AG09309 (cell line): ENCODE results near the gene MYL10.

ENCODE experiments used
- DNase-seq: peaks from one replicate; pipeline ENCODE4 v3.0.0-alpha.2; 2010; ENCODE audit warnings: low read depth
- H3K4me3 ChIP-seq: 2 replicates; pipeline ENCODE4 v1.5.1; 2011; ENCODE audit warnings: mild to moderate bottlenecking, low read depth, low read length, moderate library complexity; ENCODE audit not compliant: control insufficient read depth
- TF ChIP-seq, protein P1 (sequence below): IDR thresholded peaks from 2 replicates; pipeline ENCODE4 v1.5.1; 2011; ENCODE audit warnings: mild to moderate bottlenecking, low read depth, low read length, inconsistent platforms; ENCODE audit not compliant: insufficient read depth, control insufficient read depth; ENCODE audit errors: missing control alignments

The MYL10 gene

DNA sequence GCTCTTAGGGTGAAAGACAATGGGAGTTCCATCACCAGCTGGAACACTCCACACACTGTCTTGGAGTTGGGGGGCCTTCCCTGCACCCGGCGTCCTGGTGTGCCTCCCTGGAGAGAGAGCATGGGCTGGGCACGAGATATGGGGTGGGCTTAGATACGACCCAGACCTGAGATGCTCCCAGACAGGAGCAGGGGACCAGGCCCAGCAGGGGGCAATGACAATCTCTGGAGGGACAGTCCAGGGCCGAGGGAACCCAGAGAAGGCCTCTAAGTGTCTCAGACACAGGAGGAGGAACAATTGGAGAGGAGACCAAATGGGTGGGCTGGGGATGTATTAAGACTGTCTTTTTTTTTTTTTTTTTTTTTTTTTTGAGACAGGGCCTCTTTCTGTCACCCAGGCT lies 40.0 kb downstream of the MYL10 start:
- no peak for DNase-seq
- H3K4me3 ChIP-seq = no peak overlapping the region
- TF ChIP-seq, protein P1, sequence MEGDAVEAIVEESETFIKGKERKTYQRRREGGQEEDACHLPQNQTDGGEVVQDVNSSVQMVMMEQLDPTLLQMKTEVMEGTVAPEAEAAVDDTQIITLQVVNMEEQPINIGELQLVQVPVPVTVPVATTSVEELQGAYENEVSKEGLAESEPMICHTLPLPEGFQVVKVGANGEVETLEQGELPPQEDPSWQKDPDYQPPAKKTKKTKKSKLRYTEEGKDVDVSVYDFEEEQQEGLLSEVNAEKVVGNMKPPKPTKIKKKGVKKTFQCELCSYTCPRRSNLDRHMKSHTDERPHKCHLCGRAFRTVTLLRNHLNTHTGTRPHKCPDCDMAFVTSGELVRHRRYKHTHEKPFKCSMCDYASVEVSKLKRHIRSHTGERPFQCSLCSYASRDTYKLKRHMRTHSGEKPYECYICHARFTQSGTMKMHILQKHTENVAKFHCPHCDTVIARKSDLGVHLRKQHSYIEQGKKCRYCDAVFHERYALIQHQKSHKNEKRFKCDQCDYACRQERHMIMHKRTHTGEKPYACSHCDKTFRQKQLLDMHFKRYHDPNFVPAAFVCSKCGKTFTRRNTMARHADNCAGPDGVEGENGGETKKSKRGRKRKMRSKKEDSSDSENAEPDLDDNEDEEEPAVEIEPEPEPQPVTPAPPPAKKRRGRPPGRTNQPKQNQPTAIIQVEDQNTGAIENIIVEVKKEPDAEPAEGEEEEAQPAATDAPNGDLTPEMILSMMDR = no peak

DNA sequence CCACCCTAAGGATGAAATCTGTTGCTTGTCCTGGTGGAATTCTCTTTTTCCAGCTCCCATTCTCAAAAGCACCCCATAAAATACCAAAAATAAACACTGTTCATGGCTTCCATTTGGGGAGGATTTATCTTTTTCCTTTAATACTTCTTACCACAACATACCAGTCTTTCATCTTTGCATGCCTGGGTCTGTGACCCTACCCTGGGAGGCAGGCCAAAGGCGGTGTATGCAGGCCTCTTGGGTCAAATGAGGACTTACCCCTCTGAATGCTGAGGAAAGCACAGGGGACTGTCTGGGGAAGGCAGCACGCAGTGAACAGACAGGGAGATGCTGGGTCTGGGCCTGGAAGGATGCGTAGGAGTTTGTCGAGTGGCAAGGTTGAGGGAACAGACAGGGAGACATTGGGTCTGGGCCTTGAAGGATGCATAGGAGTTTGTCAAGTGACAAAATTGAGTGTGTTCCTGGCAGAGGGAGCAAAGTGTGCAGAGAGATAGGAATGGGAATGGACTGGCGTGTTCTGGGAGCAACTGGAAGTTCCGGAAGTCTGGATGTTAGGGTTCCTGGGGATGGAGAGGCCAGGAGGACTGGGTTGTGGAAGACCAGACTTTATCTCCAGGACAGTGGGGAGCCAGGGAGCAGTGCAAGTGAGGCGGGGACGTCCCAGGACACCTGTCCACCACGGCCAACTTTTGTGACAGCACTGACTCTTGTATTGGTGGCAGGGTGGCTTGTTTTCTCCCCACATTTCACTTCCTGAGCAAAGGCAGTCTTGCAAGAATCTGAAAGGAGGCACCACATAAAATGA lies 40.8 kb downstream of the MYL10 start:
- TF ChIP-seq, protein P1 = no peak
- peak; percentile 10 for DNase-seq
- H3K4me3 ChIP-seq = no peak overlapping the region

DNA sequence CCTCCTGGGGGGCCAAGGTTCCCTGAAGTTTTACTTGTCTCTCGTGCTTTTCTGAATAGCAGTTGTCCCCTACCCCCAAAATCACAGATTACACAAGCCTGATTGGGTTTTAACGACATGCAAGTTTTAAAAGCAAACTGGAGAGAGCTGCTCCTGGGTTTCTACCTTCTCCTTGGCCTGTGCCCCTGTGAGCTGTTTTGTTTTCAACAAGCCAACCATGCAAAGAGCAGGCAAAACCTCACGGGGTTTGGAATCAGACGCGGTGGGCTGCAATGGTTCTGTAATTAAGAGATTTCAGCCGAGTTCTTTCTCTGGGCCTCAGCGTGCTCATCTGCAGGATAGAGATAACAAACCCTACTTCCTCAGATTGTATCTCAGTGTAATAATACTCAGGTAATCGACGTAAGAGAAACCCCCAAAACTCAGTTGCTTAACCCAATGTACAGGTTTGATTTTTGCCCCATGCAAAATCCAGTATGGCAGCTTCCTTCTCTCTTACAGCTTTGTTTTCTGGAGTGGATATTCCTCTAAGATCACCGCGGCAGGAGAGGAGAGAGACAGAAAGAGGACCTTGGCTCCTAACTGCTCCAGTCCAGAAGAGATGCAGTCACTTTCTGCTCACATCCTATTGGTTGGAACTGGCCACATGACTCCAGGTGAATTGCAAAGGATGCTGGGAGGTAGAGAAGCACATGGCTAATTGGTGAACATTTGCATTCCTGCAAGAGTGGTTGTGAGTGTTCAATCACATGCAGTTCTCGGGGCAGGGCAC lies 42.0 kb downstream of the MYL10 start:
- TF ChIP-seq, protein P1 = no peak
- no peak overlapping the region for H3K4me3 ChIP-seq
- DNase-seq = no peak

DNA sequence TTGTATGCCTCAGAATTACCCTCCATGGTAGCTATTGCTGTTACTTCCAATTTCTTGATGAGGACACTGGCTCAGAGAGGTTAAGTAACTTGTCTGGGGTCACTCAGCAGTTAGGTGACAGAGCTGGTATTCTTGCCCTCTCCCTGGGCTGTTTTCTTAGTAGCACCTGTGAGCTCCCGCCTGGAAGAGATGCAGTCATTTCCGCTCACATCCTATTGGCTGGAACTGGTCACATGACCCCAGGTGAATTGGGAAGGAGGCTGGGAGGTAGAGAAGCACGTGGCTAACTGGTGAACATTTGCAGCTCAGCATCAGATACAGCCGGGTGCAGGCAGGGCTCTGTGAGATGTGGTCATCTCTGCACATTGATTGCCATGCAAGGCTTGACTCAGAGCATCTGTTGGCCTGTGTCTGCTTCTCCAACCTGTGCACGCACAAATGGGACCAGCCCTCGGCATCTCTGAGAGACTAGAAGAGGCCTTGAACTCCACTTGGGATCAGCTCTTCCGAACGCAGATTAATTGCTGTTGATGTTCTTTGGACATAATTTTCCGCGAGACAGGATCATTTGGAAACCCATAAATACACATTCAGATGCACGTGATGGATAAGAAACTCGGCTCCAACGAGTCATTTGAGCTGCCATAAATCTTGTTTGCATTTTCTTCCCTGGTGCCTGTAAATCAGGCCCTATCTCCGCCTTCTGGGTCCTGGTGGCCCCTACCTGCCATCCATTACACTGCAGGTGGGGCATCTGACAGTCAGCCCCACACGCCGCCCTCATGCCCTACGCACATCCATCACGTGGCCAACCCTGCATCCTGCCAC lies 42.8 kb downstream of the MYL10 start:
- no peak overlapping the region for H3K4me3 ChIP-seq
- TF ChIP-seq, protein P1 = no peak
- DNase-seq = no peak

DNA sequence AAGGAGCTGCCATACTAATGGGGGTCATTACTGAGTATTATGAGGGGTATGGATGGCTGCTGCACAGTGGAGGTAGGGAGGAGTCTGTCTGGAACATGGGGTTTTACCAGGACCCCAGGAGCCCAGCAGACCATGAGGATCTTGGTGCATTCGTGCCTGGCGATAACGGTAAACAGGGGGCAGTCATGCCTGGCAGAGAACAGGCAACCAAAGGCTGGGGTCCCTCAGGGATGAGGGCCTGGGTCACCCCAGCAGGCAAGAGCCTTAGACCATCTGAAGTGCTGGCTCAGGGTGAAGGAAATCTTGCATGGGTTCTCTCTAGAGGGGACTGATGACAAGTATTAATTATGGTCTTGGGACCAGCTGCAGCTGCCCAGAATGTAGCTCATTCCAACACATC lies 46.1 kb downstream of the MYL10 start:
- no peak for DNase-seq
- no peak overlapping the region for H3K4me3 ChIP-seq
- TF ChIP-seq, protein P1 = no peak

DNA sequence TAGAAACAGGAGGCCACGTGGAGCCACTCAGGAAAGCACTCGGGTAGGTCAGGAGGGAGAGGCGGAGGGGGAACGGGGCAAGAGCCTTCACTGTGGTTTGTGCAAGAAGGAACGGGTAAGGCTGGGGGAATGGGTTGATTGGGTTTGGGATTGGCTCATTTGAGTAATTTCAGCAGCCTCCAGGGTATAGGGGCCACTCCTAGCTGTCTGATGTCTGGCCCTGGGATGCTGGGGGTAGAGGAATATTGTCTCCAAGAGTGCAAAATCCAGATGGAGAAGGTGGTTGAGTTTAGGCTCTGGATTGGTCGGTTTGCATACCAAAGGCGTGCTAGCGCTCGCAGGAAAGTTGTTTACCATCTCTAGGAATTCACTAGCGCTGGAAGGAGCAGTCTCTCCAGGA lies 47.2 kb downstream of the MYL10 start:
- TF ChIP-seq, protein P1 = no peak
- DNase-seq = no peak
- H3K4me3 ChIP-seq = no peak overlapping the region
